ENCODE measurements around the gene HASPIN. TPM values are rescaled to one million over a fixed set of nuclear protein-coding genes. Genes with fewer than 3 reads are reported as not detected.

HASPIN gene
- total and polyA plus RNA-seq, 2 of the 8 experiments (the other 6 are each of a cell fraction or from before 2014, with no cell fraction given) = 7.8 to 29.5 TPM

DNA sequence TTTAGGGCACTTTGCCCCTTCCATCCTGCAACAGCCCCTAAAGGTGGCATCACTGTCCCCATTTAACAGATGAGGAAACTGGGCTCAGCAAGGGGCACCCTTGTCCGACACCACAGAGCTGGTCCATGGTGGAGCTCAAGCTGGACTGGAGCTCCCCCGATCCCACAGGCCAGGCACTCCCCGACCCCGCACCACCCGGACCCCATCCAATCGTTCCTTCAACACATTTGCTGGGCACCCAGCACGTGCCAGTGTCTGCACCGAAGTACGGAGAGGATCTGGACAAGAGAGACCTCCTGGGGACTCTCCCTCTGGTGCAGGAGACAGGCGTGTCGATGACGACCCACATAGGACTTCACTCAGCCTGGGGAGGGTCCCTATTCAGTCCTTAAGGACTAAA lies 41.7 kb upstream of the HASPIN start (continued):
- TF ChIP-seq TBP (IDR thresholded peaks at IDR 0.05; ENCODE audit: low read depth, low read length) (no peak), KDM5A (IDR thresholded peaks at IDR 0.05; ENCODE audit: low read length) (no peak), MAX (IDR thresholded peaks at IDR 0.05) (no peak), SP1 (IDR thresholded peaks at IDR 0.05; ENCODE audit: low read depth, low read length) (no peak), CHD1 (IDR thresholded peaks at IDR 0.05; ENCODE audit: low read depth, low read length) (no peak)

Data from H1 (cell line).